GM12865 (cell line): ENCODE measurements around the gene SLC24A3.

Source experiments
- DNase-seq: peaks from one replicate; pipeline ENCODE4 v3.0.0; 2010; ENCODE audit warnings: low read depth
- H3K4me3 ChIP-seq: 2 replicates; pipeline ENCODE4 v1.5.1; 2011; ENCODE audit warnings: mild to moderate bottlenecking, low read depth, low read length, control low read depth
- CTCF ChIP-seq: IDR thresholded peaks from 2 replicates; pipeline ENCODE4 v1.5.1; 2011; ENCODE audit warnings: low read length, control low read depth, low read depth, inconsistent platforms; ENCODE audit not compliant: insufficient read depth; ENCODE audit errors: missing control alignments

Gene SLC24A3

GRCh38 chr20:19504251-19504650, 291.8 kb downstream of the SLC24A3 start:
- no peak overlapping the region for H3K4me3 ChIP-seq
- TF ChIP-seq CTCF = no peak
- DNase-seq = no peak

- no peak for DNase-seq
- no peak for TF ChIP-seq CTCF
- H3K4me3 ChIP-seq = no peak overlapping the region
Measured at GRCh38 chr20:19506021-19506420, 293.6 kb downstream of the SLC24A3 start.

- no peak overlapping the region for H3K4me3 ChIP-seq
- DNase-seq = no peak
- TF ChIP-seq CTCF = no peak
Measured at GRCh38 chr20:19508449-19508848, 296.0 kb downstream of the SLC24A3 start.

- no peak for TF ChIP-seq CTCF
- H3K4me3 ChIP-seq = no peak overlapping the region
- no peak for DNase-seq
Measured at GRCh38 chr20:19510611-19511010, 298.2 kb downstream of the SLC24A3 start.

GRCh38 chr20:19511931-19512330, 299.5 kb downstream of the SLC24A3 start:
- TF ChIP-seq CTCF = no peak
- DNase-seq = no peak
- H3K4me3 ChIP-seq = no peak overlapping the region

GRCh38 chr20:19512886-19513677, 300.6 kb downstream of the SLC24A3 start:
- no peak for DNase-seq
- no peak overlapping the region for H3K4me3 ChIP-seq
- TF ChIP-seq CTCF = no peak

GRCh38 chr20:19515074-19515473, 302.6 kb downstream of the SLC24A3 start:
- no peak overlapping the region for H3K4me3 ChIP-seq
- TF ChIP-seq CTCF = no peak
- DNase-seq = no peak
